ENCODE results near the gene CTR9.
A peak's percentile ranks its signal among the peaks of the same experiment; 100 is the strongest.

The CTR9 gene

GRCh38 chr11:10750838-10751580 is at the start of gene CTR9:
CTR9 (plus strand) TSS chr11:10751246; CDS start chr11:10751413, 167 bp downstream.
- intact Hi-C loops (cut with DNase I) = loop anchor here (2.0 kb wide), 1 partner anchor 106 kb away; no protein-coding TSS in a partner anchor
- peak; percentile 91 to 99 (median 94) for DNase-seq

DNA sequence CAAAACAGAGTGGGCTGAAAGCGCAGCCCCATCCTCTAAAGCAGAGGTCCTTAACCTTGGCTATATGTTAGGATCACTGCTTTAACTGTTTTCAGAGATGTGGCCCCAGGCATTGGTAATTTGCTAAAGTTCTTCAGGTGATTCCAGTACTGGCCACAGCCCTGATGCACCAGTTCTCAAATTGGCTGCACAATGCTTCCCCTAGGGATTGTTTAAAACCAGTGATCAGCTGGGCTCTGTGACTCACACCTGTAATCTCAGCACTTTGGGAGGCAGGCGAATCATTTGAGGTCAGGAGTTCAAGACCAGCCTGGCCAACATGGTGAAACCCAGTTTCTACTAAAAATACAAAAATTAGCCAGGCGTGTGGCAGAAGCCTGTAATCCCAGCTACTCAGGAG is 49.1 kb upstream of the CTR9 start:
- no peak for DNase-seq
- intact Hi-C loops (cut with DNase I) = no loop called here

DNA sequence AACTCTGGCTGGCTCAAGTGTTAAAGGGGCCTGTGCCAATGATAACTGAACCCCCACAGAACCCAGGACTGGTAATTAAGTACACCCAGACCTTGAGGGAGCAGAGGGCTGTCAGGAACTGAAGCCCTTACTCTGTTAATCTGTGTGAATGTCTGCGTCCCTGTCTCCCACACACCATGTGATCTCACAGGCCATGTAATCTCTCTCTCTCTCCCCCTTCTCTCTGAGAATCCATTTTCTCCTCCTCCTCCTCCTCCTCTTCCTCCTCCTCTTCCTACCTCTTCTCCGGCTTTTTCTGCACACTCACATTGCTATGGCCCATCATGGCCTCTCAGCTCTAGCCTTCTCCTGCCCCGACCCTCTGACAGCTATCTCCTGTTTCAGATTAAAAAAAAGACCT is 42.9 kb upstream of the CTR9 start:
- intact Hi-C loops (cut with DNase I) = no loop called here
- no peak for DNase-seq

DNA sequence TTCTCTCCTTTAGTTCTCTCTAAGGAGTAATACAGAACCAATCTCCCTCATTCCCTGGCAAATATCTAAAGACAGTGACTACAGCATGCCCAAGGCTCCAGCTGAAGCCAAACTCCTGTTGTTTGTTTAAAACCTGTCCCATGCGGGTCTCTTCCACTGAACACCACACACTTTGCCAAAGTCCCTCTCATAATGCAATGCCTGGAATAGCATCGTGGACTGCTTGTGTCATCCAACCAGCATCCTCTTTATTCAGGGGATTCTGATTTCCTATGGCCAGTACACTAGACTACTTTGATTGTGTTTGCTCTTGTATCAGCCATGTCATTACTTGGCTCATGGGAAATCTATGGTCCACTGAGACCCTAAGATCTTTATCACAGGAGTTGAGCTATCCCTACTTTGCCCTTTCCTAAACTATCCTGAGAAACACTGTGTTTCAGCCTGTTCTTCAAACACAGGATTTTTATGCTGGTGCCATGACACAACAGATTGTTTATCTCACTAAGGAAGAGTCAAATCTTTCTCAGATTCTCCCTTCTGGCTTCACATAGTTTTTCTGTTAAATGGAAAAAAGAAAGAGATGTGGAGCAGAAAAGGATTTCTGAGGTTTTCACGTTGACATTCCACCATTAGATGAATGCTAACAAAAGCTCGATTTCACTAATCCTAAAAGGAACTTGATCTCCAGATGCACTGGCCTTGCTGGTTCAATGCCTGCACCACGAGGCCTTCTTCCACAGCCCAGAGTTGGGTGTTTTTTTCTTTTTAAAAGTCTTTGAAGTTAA is 41.6 kb upstream of the CTR9 start:
- intact Hi-C loops (cut with DNase I) = no loop called here
- DNase-seq = no peak

DNA sequence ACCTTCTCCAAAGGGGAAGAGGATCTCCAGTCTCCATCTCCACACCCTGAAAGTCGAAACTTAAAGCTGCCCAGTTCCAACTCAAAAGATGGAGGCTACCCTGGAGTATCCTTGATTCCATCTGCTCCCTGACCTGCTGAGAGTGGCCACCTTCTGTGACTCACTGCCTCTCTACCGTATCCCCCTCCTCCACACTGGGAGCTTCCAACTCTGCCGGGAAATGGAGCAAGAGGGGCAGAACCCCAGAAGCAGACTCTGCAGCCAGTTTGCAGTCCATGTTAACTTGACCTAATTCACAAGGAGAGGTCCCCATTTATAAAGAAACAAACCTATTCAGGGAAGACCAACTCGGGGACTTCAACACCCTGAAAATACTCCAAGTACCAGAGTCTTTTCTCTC is 35.5 kb upstream of the CTR9 start:
- intact Hi-C loops (cut with DNase I) = no loop called here
- peak in 5 of 10 donors; percentile 17 to 82 (median 39) for DNase-seq

DNA sequence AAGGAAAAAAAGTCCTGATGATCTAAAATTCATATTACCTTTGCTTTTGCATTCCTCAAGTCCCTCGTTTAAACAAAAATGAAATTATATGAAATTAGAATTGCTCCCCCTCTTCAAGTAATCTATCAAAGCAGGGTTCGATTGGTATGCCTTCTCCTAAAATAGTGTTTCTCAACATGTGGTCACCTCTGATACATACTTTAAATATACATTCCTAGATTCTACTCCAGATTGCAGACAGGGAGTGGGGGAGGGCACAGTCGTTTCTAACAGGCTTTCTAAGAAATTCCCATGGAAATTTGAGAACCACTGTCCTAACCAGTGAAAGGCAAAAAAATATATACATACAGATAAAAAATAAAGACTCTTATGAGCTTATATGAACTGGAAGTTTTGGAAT is 34.9 kb upstream of the CTR9 start:
- intact Hi-C loops (cut with DNase I) = no loop called here
- DNase-seq = no peak

DNA sequence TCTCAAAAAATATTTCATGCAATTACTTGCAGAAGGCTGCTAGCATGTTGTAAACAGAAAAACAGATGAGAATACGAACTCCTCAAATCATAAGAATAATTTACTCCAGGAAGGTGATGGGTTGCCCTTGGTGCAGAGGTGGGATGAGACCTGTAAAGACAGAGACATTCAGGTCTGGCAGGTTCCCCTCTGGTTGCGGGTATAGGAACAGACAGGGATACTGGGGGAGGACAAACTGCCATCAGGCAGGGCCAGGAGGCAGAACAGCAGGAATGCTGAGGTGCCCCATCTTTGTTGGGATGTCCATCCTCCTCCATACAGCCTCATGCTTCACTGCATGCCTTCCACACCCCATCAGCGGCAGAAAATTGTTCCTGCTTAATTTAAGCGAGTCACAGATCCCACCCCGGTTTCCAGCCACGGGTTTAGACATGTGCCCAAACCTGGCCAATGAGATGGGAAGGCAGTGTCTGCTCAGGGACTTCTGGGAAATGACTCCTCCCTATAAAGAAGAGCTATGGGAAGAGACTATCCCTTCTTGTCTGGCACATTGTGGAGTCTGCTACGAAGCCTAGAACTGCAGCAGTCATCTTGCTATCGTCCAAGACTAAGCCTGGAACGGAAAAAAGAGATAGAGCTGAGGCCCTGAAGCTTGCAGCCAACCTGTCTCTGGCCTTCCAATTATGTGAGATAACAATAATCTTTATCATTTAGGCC is 34.3 kb upstream of the CTR9 start:
- no peak for DNase-seq
- intact Hi-C loops (cut with DNase I) = no loop called here

GRCh38 chr11:10719616-10720015 is 31.4 kb upstream of the CTR9 start:
- DNase-seq = no peak
- intact Hi-C loops (cut with DNase I) = no loop called here

DNA sequence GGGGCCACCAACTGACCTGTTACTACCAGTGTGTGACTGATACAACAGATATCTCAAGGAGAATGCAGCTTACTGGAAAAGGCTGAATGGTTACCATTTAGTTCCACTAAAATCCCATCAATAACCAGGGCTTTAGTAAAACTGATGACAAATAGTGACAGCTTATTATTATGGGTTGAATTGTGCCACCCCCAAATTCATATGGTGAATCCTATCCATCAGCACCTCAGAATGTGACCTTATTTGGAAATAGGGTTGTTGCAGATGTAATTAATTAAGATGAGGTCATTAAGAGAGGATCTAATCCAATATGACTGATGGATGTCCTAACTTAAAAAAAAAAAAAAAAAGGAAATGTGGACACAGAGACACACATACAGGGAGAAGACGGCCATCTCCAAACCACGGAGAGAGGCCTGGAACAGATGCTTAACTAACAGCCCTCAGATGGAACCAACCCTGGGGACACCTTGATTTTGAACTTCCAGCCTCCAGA is 30.1 kb upstream of the CTR9 start:
- intact Hi-C loops (cut with DNase I) = no loop called here
- DNase-seq = no peak

DNA sequence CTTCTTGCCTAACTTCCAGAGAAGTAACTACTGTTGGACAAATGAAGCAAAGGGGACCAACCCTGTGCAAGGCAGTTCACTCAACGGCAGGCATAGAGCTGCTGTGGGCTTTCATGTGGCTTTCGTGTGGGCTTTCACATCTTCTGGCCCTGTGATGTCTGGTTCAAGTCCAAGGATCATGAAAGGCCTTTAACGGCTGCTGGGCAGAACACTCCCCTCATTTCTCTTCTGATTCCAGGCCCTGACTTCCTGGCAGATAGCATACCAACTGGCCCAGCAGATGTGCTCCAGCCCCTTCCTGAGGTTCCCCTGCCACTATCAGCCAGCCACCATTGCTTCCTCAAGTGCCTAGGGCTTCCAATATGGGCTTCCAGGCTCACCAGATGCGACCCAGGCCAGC is 28.7 kb upstream of the CTR9 start:
- DNase-seq = no peak
- intact Hi-C loops (cut with DNase I) = no loop called here

DNA sequence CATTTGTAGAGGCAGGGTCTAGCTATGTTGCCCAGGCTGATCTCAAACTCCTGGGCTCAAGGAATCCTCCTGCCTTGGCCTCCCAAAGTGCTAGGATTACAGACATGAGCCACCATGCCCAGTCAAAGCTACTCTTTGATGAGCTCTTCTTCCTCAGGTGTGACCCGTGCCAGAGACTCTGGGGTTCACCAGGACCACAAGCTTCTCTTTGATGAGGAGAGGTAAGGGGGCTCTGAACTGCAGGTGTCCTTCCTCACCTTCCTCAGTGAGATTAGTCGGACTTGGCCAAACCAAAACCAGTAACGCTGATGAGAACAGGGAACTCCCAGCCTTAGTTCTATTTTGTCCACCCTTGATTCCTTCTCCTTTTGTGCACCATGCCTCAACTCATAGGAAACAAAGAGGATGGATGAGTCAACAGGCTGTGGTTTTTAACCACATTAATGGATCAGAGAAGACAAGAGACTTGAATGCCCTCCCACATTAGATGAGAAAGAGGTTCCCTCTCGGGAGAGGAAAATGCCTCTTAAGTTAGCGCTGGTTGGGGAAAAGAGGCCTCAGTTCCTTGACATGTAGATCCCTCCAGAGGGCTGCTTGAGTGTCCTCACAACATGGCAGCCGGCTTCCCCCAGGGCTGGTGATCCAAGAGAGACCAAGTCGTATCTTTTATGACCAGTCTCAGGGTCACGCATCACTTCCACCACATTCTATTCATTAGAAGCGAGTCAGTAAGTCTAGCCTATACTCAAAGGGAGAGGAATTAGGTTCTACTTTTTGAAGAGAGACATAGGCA is 25.7 kb upstream of the CTR9 start:
- DNase-seq = no peak
- intact Hi-C loops (cut with DNase I) = no loop called here

DNA sequence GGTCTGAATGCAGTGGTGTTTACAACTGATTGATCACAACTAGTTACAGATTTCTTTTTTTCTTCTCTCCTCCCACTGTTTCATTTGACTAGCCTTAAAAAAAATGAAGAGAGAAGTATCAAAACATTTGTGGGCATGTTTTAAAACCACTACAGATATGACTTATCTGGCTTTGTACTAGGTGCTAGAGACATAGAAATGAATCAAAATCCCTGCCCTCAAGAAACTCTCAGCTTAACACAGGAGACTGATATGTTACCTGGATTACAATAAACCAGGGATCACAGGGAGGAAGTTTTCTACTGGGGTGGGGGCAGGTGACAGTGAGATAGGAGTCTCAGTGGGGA is 25.2 kb upstream of the CTR9 start:
- intact Hi-C loops (cut with DNase I) = no loop called here
- no peak for DNase-seq

DNA sequence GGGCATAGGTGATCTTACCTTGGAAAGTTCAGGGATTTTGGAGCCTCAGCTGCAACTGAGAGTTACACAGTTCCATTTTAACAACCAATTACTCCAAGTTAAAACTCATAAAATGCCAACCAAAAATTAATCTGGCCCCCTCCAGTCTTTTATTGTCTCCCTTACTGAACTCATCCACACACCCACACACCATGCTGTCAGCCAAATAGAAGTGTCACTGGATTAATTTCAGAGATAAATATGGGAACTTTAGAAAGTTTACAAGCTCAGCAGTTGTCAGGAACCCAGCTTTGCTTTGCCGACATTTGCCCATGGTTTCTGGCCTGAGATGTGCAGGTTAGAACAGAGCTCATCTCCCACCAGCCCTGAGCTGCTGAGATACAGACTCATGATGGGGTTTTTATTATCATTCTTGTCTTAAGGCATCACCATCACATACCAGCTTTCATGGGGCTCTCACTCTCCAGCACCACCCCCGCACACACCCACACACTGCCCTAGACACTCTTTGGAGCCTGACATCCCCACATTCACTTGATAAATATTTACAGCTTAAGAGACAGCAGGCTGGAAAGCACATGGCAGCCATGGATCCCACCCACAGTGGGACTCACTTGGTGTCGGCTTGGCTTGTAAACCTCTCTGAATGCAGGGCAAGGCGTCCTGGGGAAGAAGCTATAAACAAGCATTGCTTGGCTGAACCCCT is 23.7 kb upstream of the CTR9 start:
- intact Hi-C loops (cut with DNase I) = no loop called here

GRCh38 chr11:10728154-10728553 is 22.9 kb upstream of the CTR9 start:
- DNase-seq = no peak
- intact Hi-C loops (cut with DNase I) = no loop called here

More for the DNA sequence above, 23.7 kb upstream of the CTR9 start:
- no peak for DNase-seq

DNA sequence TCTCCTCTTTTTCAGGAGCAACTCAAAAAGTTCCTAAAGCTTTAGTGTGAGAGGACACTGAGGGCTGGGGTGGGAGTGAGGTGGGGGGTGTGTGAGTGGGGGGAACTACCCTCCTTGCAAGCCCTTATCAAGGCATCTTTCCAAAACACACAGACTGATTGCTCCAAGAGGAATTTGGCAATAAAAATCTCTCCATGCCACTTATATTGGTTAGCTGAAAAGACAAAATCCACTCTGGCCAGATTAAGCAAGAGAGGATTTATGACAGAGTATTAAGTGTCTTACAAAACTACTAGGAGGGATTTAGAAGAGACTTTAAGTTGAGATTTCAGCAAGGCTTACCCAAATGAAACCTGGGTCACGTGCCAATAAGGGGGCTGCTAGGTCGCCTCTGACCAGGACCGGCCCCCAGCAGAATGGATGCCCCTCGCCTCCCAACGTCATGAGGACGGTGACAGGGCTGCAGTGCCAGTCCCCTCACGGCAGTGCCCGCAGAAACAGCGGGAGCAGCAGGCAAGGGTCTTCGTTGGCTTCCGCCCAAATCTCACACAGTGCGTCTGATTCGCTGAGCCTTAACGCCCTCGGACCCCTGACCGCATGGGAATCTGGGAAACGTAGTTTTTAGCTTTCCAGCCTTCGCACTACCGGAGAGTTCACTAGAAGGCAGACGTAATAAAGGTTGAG is 22.1 kb upstream of the CTR9 start:
- DNase-seq = no peak
- intact Hi-C loops (cut with DNase I) = no loop called here

- no peak for DNase-seq
- intact Hi-C loops (cut with DNase I) = loop anchor here (10.0 kb wide), 1 partner anchor 165 kb away; the partner anchor contains the start of gene LYVE1
These were observed 20.9 kb upstream of the CTR9 start for GRCh38 chr11:10730151-10730550.

- intact Hi-C loops (cut with DNase I) = loop anchor here (10.0 kb wide), 1 partner anchor 166 kb away; the partner anchor contains the start of gene LYVE1
- no peak for DNase-seq
These were observed 19.9 kb upstream of the CTR9 start for GRCh38 chr11:10731064-10731680.
